D721Med (cell line): ENCODE data around the gene CNOT9.
"Not testable (repeated sequence)": the region's sequence is repeated elsewhere in the genome, so short reads cannot be mapped to it uniquely, and the experiment has no call there.

ENCODE experiments used
- DNase-seq: peaks from one replicate; pipeline ENCODE4 v3.0.0; 2011; ENCODE audit warnings: low spot score; ENCODE audit not compliant: insufficient read length
- FAIRE-seq: peaks from 2 replicates; lab custom pipeline; 2011; peaks lifted over from hg19 to GRCh38; lab: Jason Lieb, UNC
- TF ChIP-seq, protein P1 (sequence below): IDR thresholded peaks from 2 replicates; pipeline ENCODE4 v1.5.1; 2012; ENCODE audit warnings: mild to moderate bottlenecking, control low read depth; ENCODE audit not compliant: insufficient read depth; ENCODE audit errors: missing control alignments

CNOT9 gene

DNA sequence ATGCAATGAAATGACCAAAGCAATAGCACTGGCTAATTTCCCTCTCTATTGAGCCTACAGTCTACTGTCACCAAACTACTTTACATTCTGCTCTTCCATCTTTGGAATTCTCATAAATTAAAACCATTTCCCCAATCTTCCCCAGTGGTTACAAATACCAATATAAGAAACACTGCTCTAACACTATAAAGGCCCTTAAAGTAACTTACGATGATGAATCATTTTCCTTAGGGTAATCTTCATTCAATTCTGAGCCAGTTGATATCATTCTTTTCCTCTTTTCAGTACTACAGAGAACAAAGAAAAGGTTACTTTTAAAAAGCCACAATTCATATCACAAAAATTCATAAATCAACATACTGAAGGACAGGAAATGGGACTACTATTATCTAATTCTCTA lies 22.6 kb upstream of the CNOT9 start:
- FAIRE-seq (no peak), DNase-seq (no peak)
- TF ChIP-seq, protein P1, sequence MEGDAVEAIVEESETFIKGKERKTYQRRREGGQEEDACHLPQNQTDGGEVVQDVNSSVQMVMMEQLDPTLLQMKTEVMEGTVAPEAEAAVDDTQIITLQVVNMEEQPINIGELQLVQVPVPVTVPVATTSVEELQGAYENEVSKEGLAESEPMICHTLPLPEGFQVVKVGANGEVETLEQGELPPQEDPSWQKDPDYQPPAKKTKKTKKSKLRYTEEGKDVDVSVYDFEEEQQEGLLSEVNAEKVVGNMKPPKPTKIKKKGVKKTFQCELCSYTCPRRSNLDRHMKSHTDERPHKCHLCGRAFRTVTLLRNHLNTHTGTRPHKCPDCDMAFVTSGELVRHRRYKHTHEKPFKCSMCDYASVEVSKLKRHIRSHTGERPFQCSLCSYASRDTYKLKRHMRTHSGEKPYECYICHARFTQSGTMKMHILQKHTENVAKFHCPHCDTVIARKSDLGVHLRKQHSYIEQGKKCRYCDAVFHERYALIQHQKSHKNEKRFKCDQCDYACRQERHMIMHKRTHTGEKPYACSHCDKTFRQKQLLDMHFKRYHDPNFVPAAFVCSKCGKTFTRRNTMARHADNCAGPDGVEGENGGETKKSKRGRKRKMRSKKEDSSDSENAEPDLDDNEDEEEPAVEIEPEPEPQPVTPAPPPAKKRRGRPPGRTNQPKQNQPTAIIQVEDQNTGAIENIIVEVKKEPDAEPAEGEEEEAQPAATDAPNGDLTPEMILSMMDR: no peak

DNA sequence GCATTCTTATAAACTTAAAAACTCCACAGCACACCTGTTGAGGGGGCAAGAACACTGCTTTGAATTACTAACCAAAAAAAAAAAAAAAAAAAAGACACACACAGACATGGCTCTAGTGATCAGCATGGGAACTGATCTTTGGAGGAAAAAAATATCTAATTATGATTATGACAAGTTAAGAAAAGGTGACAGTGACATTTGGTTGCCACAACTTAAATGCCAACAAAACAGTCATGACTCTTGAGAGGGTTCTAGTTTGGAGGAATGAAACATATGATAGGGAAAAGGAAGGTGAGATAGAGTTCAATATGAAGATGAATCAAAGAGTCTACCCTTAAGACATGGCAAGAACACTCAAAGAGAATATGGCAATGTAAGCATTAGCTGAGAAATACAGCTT lies 21.1 kb upstream of the CNOT9 start:
- FAIRE-seq: no peak
- TF ChIP-seq, protein P1: no peak
- no peak for DNase-seq

- TF ChIP-seq, protein P1: no peak
- DNase-seq (no peak), FAIRE-seq (no peak)
These were observed 20.7 kb upstream of the CNOT9 start for GRCh38 chr2:218547978-218548377.

DNA sequence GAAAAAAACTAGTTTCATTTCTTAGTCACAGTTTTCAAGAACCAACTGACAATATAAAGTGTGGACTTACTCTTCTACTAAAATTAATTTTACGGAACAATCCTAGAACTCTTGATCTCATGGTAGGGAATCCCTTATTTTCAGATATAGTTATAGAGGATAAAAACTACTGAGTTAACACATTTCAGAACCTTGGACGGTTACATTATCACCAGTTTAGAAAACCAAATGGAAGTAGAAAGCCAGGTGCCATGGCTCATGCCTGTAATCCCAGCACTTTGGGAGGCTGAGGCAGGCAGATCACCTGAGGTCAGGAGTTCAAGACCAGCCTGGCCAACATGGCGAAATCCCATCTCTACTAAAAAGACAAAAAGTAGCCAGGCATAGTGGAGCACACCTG lies 14.4 kb upstream of the CNOT9 start:
- not testable (repeated sequence) for DNase-seq, FAIRE-seq

GRCh38 chr2:218555527-218555926 lies 13.1 kb upstream of the CNOT9 start:
- TF ChIP-seq, protein P1: no peak
- no peak for DNase-seq
- no peak for FAIRE-seq

DNA sequence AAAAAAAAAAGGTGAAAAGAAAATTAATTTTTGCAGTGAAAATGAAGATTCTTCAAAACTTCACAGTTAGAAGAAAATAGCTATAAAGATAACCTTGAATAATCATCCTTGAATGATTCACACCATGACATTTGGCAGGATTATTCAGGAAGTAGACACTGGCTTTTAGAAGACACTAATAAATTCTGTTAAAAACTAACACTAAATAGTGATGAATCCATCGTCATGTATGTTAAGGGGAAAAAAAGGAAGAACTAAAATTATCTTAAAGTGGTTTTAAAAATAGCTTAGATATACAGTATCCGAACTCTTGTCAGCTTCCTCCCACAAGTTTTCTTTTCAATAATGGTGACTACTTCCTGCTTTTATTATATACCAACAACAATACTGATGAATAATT lies 10.7 kb upstream of the CNOT9 start:
- no peak for DNase-seq
- TF ChIP-seq, protein P1: no peak
- FAIRE-seq: no peak

- no peak for DNase-seq
- no peak for FAIRE-seq
- TF ChIP-seq, protein P1: no peak
These were observed 9.7 kb upstream of the CNOT9 start for GRCh38 chr2:218558986-218559385.

GRCh38 chr2:218564056-218564455 lies 4.6 kb upstream of the CNOT9 start:
- DNase-seq: no peak
- TF ChIP-seq, protein P1: no peak
- no peak for FAIRE-seq
